ENCODE results near the gene TCF15.
A peak's percentile ranks its signal among the peaks of the same experiment; 100 is the strongest.

Gene TCF15

GRCh38 chr20:561437-562231 is 48.5 kb downstream of the TCF15 start:
- TF ChIP-seq CTCF (conservative IDR thresholded peaks at IDR 0.05; ENCODE audit: low read depth, low read length): peak; percentile 99
- H3K4me3 ChIP-seq (ENCODE audit: low read length): no peak overlapping the region
- no peak for DNase-seq (ENCODE audit: low read depth)

DNA sequence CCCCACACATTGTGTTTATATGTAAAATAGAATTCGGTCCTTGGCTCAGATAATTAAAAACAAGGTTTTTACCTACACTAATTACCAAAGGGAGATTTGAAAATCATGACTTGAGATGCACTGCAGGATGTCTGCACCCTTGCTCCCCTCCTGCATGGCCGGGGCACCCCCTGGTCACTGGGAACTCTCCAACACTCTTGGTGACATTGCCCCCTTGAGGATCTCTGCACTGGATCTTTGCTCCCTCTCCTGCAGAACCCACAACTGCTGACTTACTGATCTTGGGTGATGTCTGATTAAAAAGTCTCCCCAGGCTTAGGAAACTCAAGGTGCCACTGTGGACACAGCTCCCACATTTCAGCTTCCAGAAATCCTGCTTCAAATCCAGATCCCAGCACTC is 49.4 kb downstream of the TCF15 start:
- no peak overlapping the region for H3K4me3 ChIP-seq (ENCODE audit: low read length)
- no peak for DNase-seq (ENCODE audit: low read depth)
- TF ChIP-seq CTCF (conservative IDR thresholded peaks at IDR 0.05; ENCODE audit: low read depth, low read length): peak; percentile 16

- DNase-seq (ENCODE audit: low read depth): no peak
- no peak for TF ChIP-seq CTCF (conservative IDR thresholded peaks at IDR 0.05; ENCODE audit: low read depth, low read length)
- H3K4me3 ChIP-seq (ENCODE audit: low read length): no peak overlapping the region
Observed at GRCh38 chr20:558117-558516, 52.0 kb downstream of the TCF15 start.

DNA sequence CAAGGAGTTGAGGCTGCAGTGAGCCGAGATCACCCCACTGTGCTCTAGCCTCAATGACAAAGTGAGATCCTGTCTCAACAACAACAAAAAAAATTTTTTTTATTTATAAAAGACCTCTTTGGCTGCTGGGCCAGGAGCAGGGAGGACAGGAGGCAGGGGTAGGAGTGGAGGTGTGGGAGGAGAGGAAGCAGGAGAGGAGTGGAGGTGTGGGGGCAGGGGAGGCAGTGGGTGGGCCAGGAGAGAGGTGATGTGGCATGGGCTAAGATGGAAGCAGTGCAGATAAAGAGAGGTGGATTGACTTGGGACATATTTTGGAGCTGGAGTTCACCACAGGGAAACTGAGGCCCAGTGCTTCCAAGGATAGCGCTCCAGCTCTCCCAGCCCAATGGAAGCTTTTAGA is 53.1 kb downstream of the TCF15 start:
- H3K4me3 ChIP-seq (ENCODE audit: low read length): no peak overlapping the region
- no peak for TF ChIP-seq CTCF (conservative IDR thresholded peaks at IDR 0.05; ENCODE audit: low read depth, low read length)
- no peak for DNase-seq (ENCODE audit: low read depth)

GRCh38 chr20:555976-556385 is 54.1 kb downstream of the TCF15 start:
- TF ChIP-seq CTCF (conservative IDR thresholded peaks at IDR 0.05; ENCODE audit: low read depth, low read length): no peak
- no peak for DNase-seq (ENCODE audit: low read depth)
- H3K4me3 ChIP-seq (ENCODE audit: low read length): no peak overlapping the region
